Spleen (tissue), 11 donors: Measurements from ENCODE around the gene COL8A1. TPM values are rescaled to one million over a fixed set of nuclear protein-coding genes. Genes with fewer than 3 reads are reported as not detected.

Experiments used
- DNase-seq: peaks from one replicate; pipeline ENCODE4 v3.0.0-alpha.2; 2020
- H3K27ac ChIP-seq, 8 donors: fragments of 200-600 bp; sonication (generic) in 7 of 8; 1 replicate in 4 of 8; 2 replicates in 4 of 8; pipeline versions ENCODE4 v1.5.0 to v1.8.0; 2016 to 2021; ENCODE audit warnings: inconsistent platforms in 4 of 8, mild to moderate bottlenecking in 4 of 8, moderate library complexity in 1 of 8
- H3K27me3 ChIP-seq, 7 donors: fragments of 200-600 bp; sonication (generic) in 6 of 7; replicated peaks in 1 of 7; 1 replicate in 4 of 7; 2 replicates in 3 of 7; pipeline versions ENCODE4 v1.5.0 to v1.8.0; 2016 to 2021; ENCODE audit warnings: inconsistent platforms in 3 of 7, mild to moderate bottlenecking in 1 of 7
- H3K36me3 ChIP-seq, 6 donors: fragments of 200-600 bp; sonication (generic) in 5 of 6; 1 replicate in 4 of 6; 2 replicates in 2 of 6; pipeline versions ENCODE4 v1.5.0 to v1.8.0; 2016 to 2021; ENCODE audit warnings: inconsistent platforms in 2 of 6
- H3K4me1 ChIP-seq, 6 donors: fragments of 200-600 bp; sonication (generic) in 5 of 6; 1 replicate in 3 of 6; 2 replicates in 3 of 6; pipeline versions ENCODE4 v1.5.0 to v1.8.0; 2016 to 2021; ENCODE audit warnings: inconsistent platforms in 3 of 6
- H3K4me3 ChIP-seq, 8 donors: fragments of 200-600 bp; sonication (generic) in 7 of 8; 1 replicate in 4 of 8; 2 replicates in 4 of 8; pipeline versions ENCODE4 v1.5.0 to v1.8.0; 2016 to 2021; ENCODE audit warnings: inconsistent platforms in 4 of 8, mild to moderate bottlenecking in 4 of 8, moderate library complexity in 2 of 8
- H3K9me3 ChIP-seq, 8 donors: fragments of 200-600 bp; sonication (generic) in 7 of 8; 1 replicate in 4 of 8; 2 replicates in 4 of 8; pipeline versions ENCODE4 v1.5.0 to v1.8.0; 2016 to 2021; ENCODE audit warnings: inconsistent platforms in 4 of 8
- CTCF ChIP-seq, 11 experiments: fragments of 200-600 bp in 7 of 11; fragments of 450-650 bp in 4 of 11; sonication (generic) in 4 of 11; IDR thresholded peaks in 8 of 11; conservative IDR thresholded peaks in 3 of 11; 1 replicate in 7 of 11; 2 replicates in 4 of 11; pipeline versions ENCODE4 v1.4.0 to v1.8.0; 2016 to 2021; ENCODE audit warnings: antibody characterized with exemption in 11 of 11, inconsistent platforms in 4 of 11, mild to moderate bottlenecking in 1 of 11
- POLR2A ChIP-seq, 3 donors: fragments of 450-650 bp; IDR thresholded peaks; one replicate each; pipeline ENCODE4 v1.5.1; 2017; ENCODE audit warnings: antibody characterized with exemption in 3 of 3, mild to moderate bottlenecking in 1 of 3
- POLR2AphosphoS5 ChIP-seq, 3 donors: sonication (generic); formaldehyde crosslinking; IDR thresholded peaks; one replicate each; pipeline ENCODE4 v1.5.1; 2017; ENCODE audit warnings: antibody characterized with exemption in 3 of 3
- WGBS, 5 donors: extraction: QIAGEN DNeasy Blood & Tissue Kit in 3 of 5; methylation state at CpG; one replicate each; pipeline versions ENCODE4 v1.1.5 to v1.1.7; 2013 to 2018; 5-methylcytosine and 5-hydroxymethylcytosine counted together
- intact Hi-C: fragments of 100-400 bp; cut with DNase I; formaldehyde crosslinking; loops from one replicate; pipeline ENCODE4 v1.15.0; 2023; ENCODE audit warnings: low total_unique reads
- polyA plus RNA-seq, 3 donors: library from polyadenylated mRNA; stranded (reverse); fragments of 200-250 nt; gene quantifications; one replicate each; pipeline ENCODE4 v1.2.1, GENCODE V29; 2013
- total RNA-seq, 7 donors: library from RNA; depleted of rRNA in 3 of 7; stranded (reverse); fragments of >200 nt in 3 of 7; fragmentation: NEBNext Ultra II Directional in 4 of 7; extraction: Animal tissue kit (Norgen Biotek cat#: 25700) in 4 of 7; gene quantifications; one replicate each; pipeline versions ENCODE4 v1.1.0 to v1.2.1, GENCODE V29; 2016 to 2021
- donor health status: healthy with polysubstance abuse.
- donor health status: DM: no; HTN: no; CAD: no; lungs with moderate emphysema.
- donor health status: DM: no; HTN: no; CAD: no.
- donor health status: Bipolar disorder and iron deficiency.
- donor health status: healthy.
- donor health status: DM: no; HTN: no; CAD: no.
- donor health status: DM: yes; HTN: yes; CAD: no.

The COL8A1 gene
- total and polyA plus RNA-seq, 10 donors, result 0.22 to 3.1 (median 1.4) TPM

DNA sequence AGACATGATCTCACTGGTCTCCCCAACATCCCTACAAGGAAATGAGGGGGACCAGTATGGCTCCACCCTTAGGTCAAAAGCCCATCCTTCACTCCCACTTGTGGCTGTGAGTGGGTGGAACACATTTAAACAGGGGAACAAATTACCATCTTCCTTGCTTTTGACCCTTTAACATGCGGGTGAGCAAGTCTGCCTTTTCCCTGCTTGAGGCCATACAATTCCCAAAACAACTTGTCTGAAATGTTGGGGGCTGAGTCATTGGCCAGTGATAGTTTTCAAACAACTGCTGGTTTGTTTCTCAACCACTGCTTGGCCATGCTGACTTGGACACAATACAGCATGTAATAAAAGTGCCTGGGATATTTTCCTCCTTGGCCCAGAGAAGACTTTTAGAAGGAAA lies 39.6 kb downstream of the COL8A1 start:
- DNase-seq, result no peak
- WGBS, 5 donors, result 64 to 95% (median 86%) methylated on average over 1 of the region's 1 CpG
- Histone ChIP-seq H3K27me3 (no peaks in the 10 kb centered on the region), H3K36me3 (no peaks in the 10 kb centered on the region), H3K4me3 (no peak overlapping the region), H3K27ac (no peak overlapping the region), H3K9me3 (no peaks in the 10 kb centered on the region), H3K4me1 (no peaks in the 10 kb centered on the region)
- no peak for TF ChIP-seq POLR2AphosphoS5 (IDR thresholded peaks at IDR 0.05)
- no peak for TF ChIP-seq POLR2A (IDR thresholded peaks at IDR 0.05)
- no peak for TF ChIP-seq CTCF (IDR thresholded peaks at IDR 0.05 in 8 of 11, conservative IDR thresholded peaks at IDR 0.05 in 3 of 11)
- intact Hi-C loops, result no loop called here

- Histone ChIP-seq H3K4me1 (no peaks in the 10 kb centered on the region), H3K27me3 (no peaks in the 10 kb centered on the region), H3K4me3 (no peak overlapping the region), H3K9me3 (no peaks in the 10 kb centered on the region), H3K36me3 (no peaks in the 10 kb centered on the region), H3K27ac (no peak overlapping the region)
- no peak for DNase-seq
- intact Hi-C loops, result no loop called here
- 82 to 94% (median 93%) methylated on average over 2 of the region's 2 CpGs for WGBS, 5 donors
- TF ChIP-seq POLR2AphosphoS5 (IDR thresholded peaks at IDR 0.05) (no peak), POLR2A (IDR thresholded peaks at IDR 0.05) (no peak), CTCF (IDR thresholded peaks at IDR 0.05 in 8 of 11, conservative IDR thresholded peaks at IDR 0.05 in 3 of 11) (no peak)
Observed at GRCh38 chr3:99678896-99679295, 40.5 kb downstream of the COL8A1 start.

- WGBS, 5 donors, result 50 to 76% (median 60%) methylated on average over 1 of the region's 1 CpG
- Histone ChIP-seq H3K4me3 (no peak overlapping the region), H3K36me3 (no peaks in the 10 kb centered on the region), H3K27me3 (no peaks in the 10 kb centered on the region), H3K9me3 (no peaks in the 10 kb centered on the region), H3K27ac (no peak overlapping the region), H3K4me1 (no peaks in the 10 kb centered on the region)
- no peak for DNase-seq
- intact Hi-C loops, result loop anchor here (10.0 kb wide), 1 partner anchor 857 kb away; no protein-coding TSS in a partner anchor
- TF ChIP-seq POLR2A (IDR thresholded peaks at IDR 0.05), result no peak
- no peak for TF ChIP-seq CTCF (IDR thresholded peaks at IDR 0.05 in 8 of 11, conservative IDR thresholded peaks at IDR 0.05 in 3 of 11)
- TF ChIP-seq POLR2AphosphoS5 (IDR thresholded peaks at IDR 0.05), result no peak
Observed at GRCh38 chr3:99681512-99681911, 43.1 kb downstream of the COL8A1 start.

- Histone ChIP-seq H3K4me3 (no peak overlapping the region), H3K36me3 (no peaks in the 10 kb centered on the region), H3K9me3 (no peaks in the 10 kb centered on the region), H3K4me1 (no peaks in the 10 kb centered on the region), H3K27me3 (peaks cover 0 to 2% (median 0%) of the 10 kb centered on the region in 7 donors), H3K27ac (no peak overlapping the region)
- intact Hi-C loops, result loop anchor here (10.0 kb wide), 1 partner anchor 857 kb away; no protein-coding TSS in a partner anchor
- no peak for DNase-seq
- TF ChIP-seq CTCF (IDR thresholded peaks at IDR 0.05 in 8 of 11, conservative IDR thresholded peaks at IDR 0.05 in 3 of 11), result no peak
- no peak for TF ChIP-seq POLR2A (IDR thresholded peaks at IDR 0.05)
- no peak for TF ChIP-seq POLR2AphosphoS5 (IDR thresholded peaks at IDR 0.05)
- WGBS, 5 donors, result 93 to 96% (median 96%) methylated on average over 9 of the region's 9 CpGs
Observed at GRCh38 chr3:99681976-99682375, 43.6 kb downstream of the COL8A1 start.
